Measurements from ENCODE around the gene GNAL. TPM values are rescaled to one million over a fixed set of nuclear protein-coding genes. Genes with fewer than 3 reads are reported as not detected.

Gene GNAL
- total RNA-seq, 1 donor from 2014 or later, result 4.5 TPM

DNA sequence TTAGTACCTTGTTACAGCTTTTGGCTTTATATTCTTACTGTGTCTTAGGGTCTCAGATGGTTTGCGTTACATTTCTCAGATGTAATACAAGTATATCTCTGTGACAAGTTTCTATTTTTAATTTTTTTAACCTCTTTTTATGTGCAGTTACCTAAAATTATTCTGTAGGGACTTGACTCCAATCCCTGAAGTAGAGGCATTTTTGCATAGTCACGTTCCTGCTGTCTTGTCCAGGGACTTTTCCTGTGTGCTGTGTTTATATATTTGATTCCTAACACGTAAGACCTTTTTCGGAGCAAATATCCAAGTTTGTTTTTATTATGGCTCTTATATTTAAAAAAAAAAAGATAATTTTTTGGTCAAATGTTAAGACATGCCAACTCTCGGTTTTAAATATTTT lies 91.0 kb downstream of the GNAL start:
- peaks cover 2% of the 10 kb centered on the region for H3K9me3 Mint-ChIP-seq (ENCODE audit: unreplicated experiment)
- Histone ChIP-seq H3K4me2 (ENCODE audit: low read length) (no peak overlapping the region), H3K4me1 (ENCODE audit: insufficient read depth, low read length) (peaks cover 4% of the 10 kb centered on the region), H3K9ac (ENCODE audit: low read length) (no peak overlapping the region), H3K4me3 (ENCODE audit: insufficient read depth, low read depth, low read length) (no peak overlapping the region), H3K36me3 (ENCODE audit: insufficient read depth, low read length) (no peaks in the 10 kb centered on the region), H2AFZ (ENCODE audit: low read depth, low read length) (no peak overlapping the region), H3K9me3 (ENCODE audit: insufficient read depth, low read depth, low read length) (no peaks in the 10 kb centered on the region), H3K79me2 (ENCODE audit: insufficient read depth, low read length) (no peaks in the 10 kb centered on the region), H4K20me1 (ENCODE audit: insufficient read depth, low read length) (no peaks in the 10 kb centered on the region), H3K27me3 (ENCODE audit: insufficient read depth, low read length) (peaks cover 4% of the 10 kb centered on the region), H3K27ac (ENCODE audit: low read depth, low read length) (no peak overlapping the region)
- H3K4me3 Mint-ChIP-seq (ENCODE audit: unreplicated experiment), result no peak overlapping the region
- TF ChIP-seq EZH2 (IDR thresholded peaks at IDR 0.05; ENCODE audit: insufficient read depth, low read length), result no peak
- TF ChIP-seq, protein P1, sequence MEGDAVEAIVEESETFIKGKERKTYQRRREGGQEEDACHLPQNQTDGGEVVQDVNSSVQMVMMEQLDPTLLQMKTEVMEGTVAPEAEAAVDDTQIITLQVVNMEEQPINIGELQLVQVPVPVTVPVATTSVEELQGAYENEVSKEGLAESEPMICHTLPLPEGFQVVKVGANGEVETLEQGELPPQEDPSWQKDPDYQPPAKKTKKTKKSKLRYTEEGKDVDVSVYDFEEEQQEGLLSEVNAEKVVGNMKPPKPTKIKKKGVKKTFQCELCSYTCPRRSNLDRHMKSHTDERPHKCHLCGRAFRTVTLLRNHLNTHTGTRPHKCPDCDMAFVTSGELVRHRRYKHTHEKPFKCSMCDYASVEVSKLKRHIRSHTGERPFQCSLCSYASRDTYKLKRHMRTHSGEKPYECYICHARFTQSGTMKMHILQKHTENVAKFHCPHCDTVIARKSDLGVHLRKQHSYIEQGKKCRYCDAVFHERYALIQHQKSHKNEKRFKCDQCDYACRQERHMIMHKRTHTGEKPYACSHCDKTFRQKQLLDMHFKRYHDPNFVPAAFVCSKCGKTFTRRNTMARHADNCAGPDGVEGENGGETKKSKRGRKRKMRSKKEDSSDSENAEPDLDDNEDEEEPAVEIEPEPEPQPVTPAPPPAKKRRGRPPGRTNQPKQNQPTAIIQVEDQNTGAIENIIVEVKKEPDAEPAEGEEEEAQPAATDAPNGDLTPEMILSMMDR (IDR thresholded peaks at IDR 0.05; ENCODE audit: insufficient read depth, low read depth, low read length), result no peak
- H3K27ac Mint-ChIP-seq (ENCODE audit: unreplicated experiment), result no peak overlapping the region
- FAIRE-seq (no peak), DNase-seq (ENCODE audit: low read depth) (no peak)
- H3K27me3 Mint-ChIP-seq (ENCODE audit: low read depth, unreplicated experiment), result no peaks in the 10 kb centered on the region
- no peaks in the 10 kb centered on the region for H3K36me3 Mint-ChIP-seq (ENCODE audit: low read depth, unreplicated experiment)
- H3K4me1 Mint-ChIP-seq (ENCODE audit: low read depth, unreplicated experiment), result peaks cover 6% of the 10 kb centered on the region

DNA sequence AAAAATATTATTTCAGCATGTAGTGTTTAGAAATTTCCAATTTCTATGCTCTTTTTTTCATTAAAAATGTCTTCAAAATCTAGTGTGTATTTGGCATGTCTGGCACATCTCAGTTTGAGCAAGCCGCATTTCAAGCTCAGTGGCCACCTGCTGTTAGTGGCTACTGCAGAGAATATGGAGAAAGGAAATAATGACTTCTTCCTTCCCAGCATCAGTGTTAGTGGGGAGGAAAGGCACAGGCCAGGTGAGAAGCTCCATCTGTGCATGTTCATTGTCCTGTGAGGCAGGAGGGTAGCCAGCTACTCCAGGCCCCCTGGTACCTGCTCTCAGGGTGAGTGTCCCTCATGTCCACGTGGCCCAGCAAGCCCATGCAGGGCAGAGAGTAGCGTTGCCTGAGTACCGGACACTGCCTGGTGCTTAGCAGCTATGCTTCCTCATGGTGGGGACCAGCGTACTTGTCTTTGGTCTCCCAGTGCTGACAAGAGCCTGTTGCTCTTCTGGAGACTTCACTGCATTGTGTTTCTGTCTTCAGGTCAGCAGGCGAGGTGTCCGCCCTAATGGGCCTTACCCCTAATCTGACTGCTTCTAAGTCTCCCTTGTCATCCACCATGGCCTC lies 94.8 kb downstream of the GNAL start:
- H3K27ac Mint-ChIP-seq (ENCODE audit: unreplicated experiment), result no peak overlapping the region
- no peak for FAIRE-seq
- no peak overlapping the region for H3K4me2 ChIP-seq (ENCODE audit: low read length)

More for the DNA sequence above, 94.8 kb downstream of the GNAL start:
- Histone ChIP-seq H3K27ac (ENCODE audit: low read depth, low read length) (no peak overlapping the region), H4K20me1 (ENCODE audit: insufficient read depth, low read length) (no peaks in the 10 kb centered on the region), H3K4me3 (ENCODE audit: insufficient read depth, low read depth, low read length) (no peak overlapping the region), H3K4me1 (ENCODE audit: insufficient read depth, low read length) (peaks cover 4% of the 10 kb centered on the region), H3K79me2 (ENCODE audit: insufficient read depth, low read length) (no peaks in the 10 kb centered on the region), H2AFZ (ENCODE audit: low read depth, low read length) (no peak overlapping the region), H3K9me3 (ENCODE audit: insufficient read depth, low read depth, low read length) (no peaks in the 10 kb centered on the region), H3K9ac (ENCODE audit: low read length) (no peak overlapping the region), H3K27me3 (ENCODE audit: insufficient read depth, low read length) (peaks cover 4% of the 10 kb centered on the region), H3K36me3 (ENCODE audit: insufficient read depth, low read length) (no peaks in the 10 kb centered on the region)
- no peak for TF ChIP-seq EZH2 (IDR thresholded peaks at IDR 0.05; ENCODE audit: insufficient read depth, low read length)
- TF ChIP-seq, protein P1 (IDR thresholded peaks at IDR 0.05; ENCODE audit: insufficient read depth, low read depth, low read length), result no peak
- Mint-ChIP-seq H3K4me3 (ENCODE audit: unreplicated experiment) (no peak overlapping the region), H3K9me3 (ENCODE audit: unreplicated experiment) (peaks cover 2% of the 10 kb centered on the region), H3K27me3 (ENCODE audit: low read depth, unreplicated experiment) (no peaks in the 10 kb centered on the region), H3K36me3 (ENCODE audit: low read depth, unreplicated experiment) (no peaks in the 10 kb centered on the region), H3K4me1 (ENCODE audit: low read depth, unreplicated experiment) (peaks cover 15% of the 10 kb centered on the region)
- no peak for DNase-seq (ENCODE audit: low read depth)
